T-helper 1 cell treated with Interleukin-12 subunit alpha and Interleukin-12 subunit beta and Interleukin-4 antibody, amounts not matched to agents 30 μg/mL and 1 μg/mL, for 36 hours (primary cell): Measurements from ENCODE around the gene KRTAP4-8.
"Not testable (repeated sequence)": the region's sequence is repeated elsewhere in the genome, so short reads cannot be mapped to it uniquely, and the experiment has no call there.

Experiments
- H3K27ac Mint-ChIP-seq: one replicate; pipeline ENCODE4 v1.8.0; 2021; ENCODE audit warnings: mild to moderate bottlenecking, mixed read lengths
- H3K27me3 Mint-ChIP-seq: one replicate; pipeline ENCODE4 v1.8.0; 2021; ENCODE audit warnings: low read depth, mixed read lengths
- H3K36me3 Mint-ChIP-seq: one replicate; pipeline ENCODE4 v1.8.0; 2021; ENCODE audit warnings: low read depth, mixed read lengths
- H3K4me1 Mint-ChIP-seq: one replicate; pipeline ENCODE4 v1.8.0; 2021; ENCODE audit warnings: low read depth, mixed read lengths
- H3K4me3 Mint-ChIP-seq: one replicate; pipeline ENCODE4 v1.8.0; 2021; ENCODE audit warnings: mild to moderate bottlenecking, moderate library complexity, mixed read lengths
- H3K9me3 Mint-ChIP-seq: one replicate; pipeline ENCODE4 v1.8.0; 2021; ENCODE audit warnings: mixed read lengths

The KRTAP4-8 gene

DNA sequence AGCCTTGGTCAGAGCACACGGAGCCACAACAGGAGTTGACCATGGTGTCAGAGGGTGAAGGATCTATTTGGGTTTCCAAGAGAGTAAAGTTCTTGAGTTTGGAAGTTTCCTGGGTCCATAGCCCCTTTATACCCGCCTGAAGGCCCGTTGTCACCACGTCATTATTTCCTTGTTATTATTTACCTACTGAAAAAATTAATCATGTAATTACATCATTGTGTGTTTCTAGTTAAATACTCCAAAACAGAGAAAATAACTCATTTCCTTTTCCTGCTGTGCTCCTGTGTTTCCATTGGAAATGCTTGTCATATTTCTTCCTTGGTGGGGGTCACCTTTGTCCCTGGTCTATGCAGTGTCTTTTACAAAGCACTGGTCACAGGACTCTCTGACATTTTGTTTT lies at the start of gene KRTAP4-8:
TSS of gene KRTAP4-8 (minus strand) at position 101 of the 400 bp plus-strand sequence. CDS start at position 43, 58 bp downstream.
- no peaks in the 10 kb centered on the region for H3K4me1 Mint-ChIP-seq
- H3K27ac Mint-ChIP-seq, result no peak within 1 kb of the TSS
- peaks cover 1% of the 10 kb centered on the region for H3K9me3 Mint-ChIP-seq
- no peaks in the 10 kb centered on the region for H3K36me3 Mint-ChIP-seq
- H3K27me3 Mint-ChIP-seq, result peaks cover 3% of the 10 kb centered on the region
- H3K4me3 Mint-ChIP-seq, result no peak within 1 kb of the TSS

DNA sequence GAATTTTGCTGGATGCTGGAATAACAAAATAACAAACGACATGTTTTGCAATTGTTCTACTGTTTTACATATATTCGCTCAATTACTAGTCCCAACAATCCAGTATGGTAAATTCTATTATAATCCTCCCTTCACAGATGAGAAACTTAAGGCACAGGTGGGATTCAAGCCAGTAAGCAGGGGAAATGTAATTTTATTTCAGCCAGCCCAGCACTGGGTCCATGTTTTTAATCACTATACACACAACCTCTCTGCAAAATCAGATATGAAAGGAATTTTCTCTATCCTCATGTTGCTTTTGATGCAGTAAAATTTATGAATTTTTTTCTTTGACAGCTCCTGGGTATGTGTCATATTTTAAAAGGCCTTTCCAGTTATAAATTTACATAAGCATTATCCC lies 47.3 kb upstream of the KRTAP4-8 start:
- H3K27me3 Mint-ChIP-seq, result peaks cover 4% of the 10 kb centered on the region
- H3K9me3 Mint-ChIP-seq, result peaks cover 23% of the 10 kb centered on the region
- H3K36me3 Mint-ChIP-seq, result no peaks in the 10 kb centered on the region
- H3K4me1 Mint-ChIP-seq, result no peaks in the 10 kb centered on the region
- H3K4me3 Mint-ChIP-seq, result no peak overlapping the region
- H3K27ac Mint-ChIP-seq, result no peak overlapping the region

DNA sequence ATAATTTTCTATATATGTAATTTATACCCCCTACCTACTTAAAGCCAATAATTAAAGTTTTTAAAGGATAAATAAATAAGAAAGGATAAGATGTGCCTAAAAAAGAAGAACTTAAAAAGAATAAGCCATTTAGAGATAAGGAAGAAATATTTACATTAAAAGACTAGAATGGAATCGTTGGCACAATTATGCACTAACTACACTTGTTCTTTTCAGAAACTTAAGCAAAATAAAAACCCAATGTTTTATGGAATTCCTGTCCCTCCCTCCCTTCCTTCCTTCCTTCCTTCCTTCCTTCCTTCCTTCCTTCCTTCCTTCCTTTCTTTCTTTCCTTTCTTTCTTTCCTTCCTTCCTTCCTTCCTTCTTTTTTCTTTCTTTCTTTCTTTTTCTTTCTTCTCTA lies 46.9 kb upstream of the KRTAP4-8 start:
- Mint-ChIP-seq H3K4me1 (no peaks in the 10 kb centered on the region), H3K27me3 (peaks cover 4% of the 10 kb centered on the region), H3K36me3 (no peaks in the 10 kb centered on the region), H3K9me3 (peaks cover 23% of the 10 kb centered on the region), H3K27ac (no peak overlapping the region), H3K4me3 (no peak overlapping the region)

DNA sequence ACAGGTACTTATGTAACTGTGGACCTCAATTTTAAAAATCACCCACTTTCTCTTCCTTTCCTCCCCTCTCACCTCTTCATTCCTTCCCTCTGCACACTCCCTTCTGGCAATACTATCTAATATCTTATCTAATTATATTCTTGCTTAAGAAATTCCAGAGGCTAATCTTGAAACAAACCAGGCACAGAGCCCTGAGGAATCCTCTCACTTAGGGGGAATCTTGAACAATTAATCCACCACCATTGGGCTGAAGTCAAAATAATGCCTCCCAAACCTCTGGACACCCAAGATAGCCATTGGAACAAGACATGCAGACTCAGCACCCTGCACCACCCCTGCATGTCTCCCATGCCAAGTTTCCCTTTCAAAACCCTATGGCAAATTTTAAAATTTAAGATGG lies 43.4 kb upstream of the KRTAP4-8 start:
- H3K9me3 Mint-ChIP-seq, result peaks cover 31% of the 10 kb centered on the region
- H3K27ac Mint-ChIP-seq, result no peak overlapping the region
- peaks cover 4% of the 10 kb centered on the region for H3K27me3 Mint-ChIP-seq
- peaks cover 2% of the 10 kb centered on the region for H3K36me3 Mint-ChIP-seq
- H3K4me3 Mint-ChIP-seq, result no peak overlapping the region
- no peaks in the 10 kb centered on the region for H3K4me1 Mint-ChIP-seq

DNA sequence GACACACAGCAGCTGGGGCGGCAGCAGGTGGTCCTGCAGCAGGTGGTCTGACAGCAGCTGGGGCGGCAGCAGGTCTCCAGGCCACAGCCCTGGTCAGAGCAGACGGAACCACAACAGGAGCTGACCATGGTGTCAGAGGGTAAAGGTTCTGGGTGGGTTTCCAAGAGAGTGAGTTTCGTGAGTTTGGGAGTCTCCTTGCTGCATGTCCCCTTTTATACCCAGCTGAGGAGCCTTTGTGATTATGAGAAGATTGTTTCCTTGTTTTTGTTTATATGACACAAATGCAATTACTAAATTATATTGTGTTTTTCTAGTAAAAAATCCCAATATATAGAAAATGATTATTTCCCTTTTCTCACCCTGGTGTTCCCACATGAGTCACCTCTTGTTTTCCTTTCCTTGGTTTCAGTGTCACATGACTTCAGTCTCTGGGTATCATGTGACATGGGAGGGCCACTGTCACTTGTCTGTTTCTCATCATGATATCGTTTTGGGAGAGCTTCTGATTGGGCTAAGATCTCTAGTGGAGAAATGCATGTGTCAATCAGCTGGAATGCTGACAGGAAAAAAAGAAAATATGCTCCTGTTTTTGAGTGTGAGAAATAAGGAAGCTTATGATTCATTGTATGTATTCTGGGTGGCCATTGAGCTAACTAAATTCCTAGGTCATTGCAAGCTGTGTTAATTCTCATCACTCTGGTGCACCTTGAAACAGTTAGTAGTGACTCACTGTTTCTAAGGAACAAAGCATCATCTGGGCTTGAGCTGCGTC lies 42.6 kb upstream of the KRTAP4-8 start, which contains the start of gene KRTAP4-6:
TSS of gene KRTAP4-6 (minus strand) at position 185 of the 772 bp plus-strand sequence. CDS start at position 128, 57 bp downstream.
- Mint-ChIP-seq H3K4me3 (no peak within 1 kb of the TSS), H3K9me3 (peaks cover 31% of the 10 kb centered on the region), H3K36me3 (peaks cover 2% of the 10 kb centered on the region), H3K4me1 (no peaks in the 10 kb centered on the region), H3K27ac (no peak within 1 kb of the TSS), H3K27me3 (peaks cover 4% of the 10 kb centered on the region)

DNA sequence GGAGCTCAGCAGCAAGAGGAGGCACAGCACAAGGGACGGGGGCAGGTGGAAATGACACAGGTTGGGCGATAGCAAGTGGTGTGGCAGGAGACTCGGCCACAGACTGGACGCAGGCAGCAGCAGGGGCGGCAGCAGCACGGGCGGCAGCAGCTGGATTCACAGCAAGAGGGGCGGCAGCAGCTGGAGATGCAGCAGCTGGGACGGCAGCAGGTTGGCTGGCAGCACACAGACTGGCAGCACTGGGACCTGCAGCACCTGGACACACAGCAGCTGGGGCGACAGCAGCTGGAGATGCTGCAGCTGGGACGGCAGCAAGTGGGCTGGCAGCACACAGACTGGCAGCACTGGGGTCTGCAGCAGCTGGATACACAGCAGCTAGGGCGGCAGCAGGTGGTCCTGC lies 41.9 kb upstream of the KRTAP4-8 start:
- H3K36me3 Mint-ChIP-seq, H3K27ac Mint-ChIP-seq, H3K4me1 Mint-ChIP-seq, H3K27me3 Mint-ChIP-seq, H3K4me3 Mint-ChIP-seq: not testable (repeated sequence)
- peaks cover 31% of the 10 kb centered on the region for H3K9me3 Mint-ChIP-seq

DNA sequence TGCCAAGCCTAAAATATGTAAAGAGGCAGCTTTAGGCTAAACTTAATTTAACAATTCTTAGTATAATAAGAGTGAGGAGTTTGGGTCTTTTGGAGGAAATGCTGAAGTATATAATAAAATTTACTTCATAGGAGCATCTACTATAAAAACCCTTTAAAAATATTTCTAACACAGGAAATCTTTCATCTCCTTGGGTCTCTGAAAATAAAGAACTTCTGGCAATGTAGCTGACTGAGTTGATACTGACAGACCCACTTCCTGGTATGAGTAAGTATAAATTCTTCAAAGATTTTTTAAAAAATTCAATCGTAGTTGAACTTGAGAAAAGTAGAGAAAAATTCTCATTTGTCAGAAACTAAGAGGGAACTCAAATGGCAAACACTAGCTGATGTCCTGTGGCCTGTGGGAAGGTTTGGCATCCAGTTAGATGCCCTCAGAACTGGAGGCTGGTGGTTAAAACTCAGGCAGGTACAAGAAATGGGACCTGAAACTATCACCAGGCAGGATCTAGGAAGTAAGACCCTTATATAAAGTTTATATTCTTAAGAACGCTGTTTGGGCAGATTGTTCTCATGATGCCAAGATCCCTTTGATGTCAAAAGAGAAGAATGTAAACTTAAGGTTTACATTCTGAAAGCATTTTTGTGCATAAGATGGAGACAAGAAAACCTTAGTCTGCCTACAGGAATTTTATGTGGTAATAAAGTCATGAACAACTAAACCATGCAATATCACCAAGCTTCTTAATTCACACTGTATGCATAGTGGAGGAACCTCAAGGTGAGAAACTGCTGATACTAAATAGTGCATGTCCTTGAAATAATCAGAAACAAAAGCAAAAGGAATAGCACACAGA lies 36.2 kb upstream of the KRTAP4-8 start:
- peaks cover 2% of the 10 kb centered on the region for H3K27me3 Mint-ChIP-seq
- H3K36me3 Mint-ChIP-seq, result no peaks in the 10 kb centered on the region
- H3K27ac Mint-ChIP-seq, result no peak overlapping the region
- peaks cover 4% of the 10 kb centered on the region for H3K9me3 Mint-ChIP-seq
- no peak overlapping the region for H3K4me3 Mint-ChIP-seq
- H3K4me1 Mint-ChIP-seq, result no peaks in the 10 kb centered on the region

DNA sequence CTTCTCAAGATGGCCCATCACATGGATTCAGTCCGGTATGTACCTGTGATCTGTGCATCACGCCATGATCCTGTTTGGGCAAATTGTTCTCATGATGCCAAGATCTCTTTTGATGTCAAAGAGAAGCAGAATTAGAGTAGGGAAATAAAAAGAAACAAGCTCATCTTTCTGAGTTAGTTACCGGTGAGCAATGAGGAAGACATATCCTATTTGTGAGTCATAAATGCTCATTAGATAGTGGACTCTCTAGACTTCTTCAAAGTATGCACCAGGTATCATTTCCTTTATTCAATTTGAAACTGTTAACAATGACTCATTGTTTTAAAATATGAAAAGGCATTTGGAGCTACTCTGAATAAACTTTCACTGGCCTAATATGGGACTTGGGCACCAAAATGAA lies 34.0 kb upstream of the KRTAP4-8 start:
- Mint-ChIP-seq H3K4me3 (no peak overlapping the region), H3K27me3 (peaks cover 5% of the 10 kb centered on the region), H3K4me1 (no peaks in the 10 kb centered on the region), H3K36me3 (no peaks in the 10 kb centered on the region), H3K27ac (no peak overlapping the region), H3K9me3 (no peaks in the 10 kb centered on the region)

DNA sequence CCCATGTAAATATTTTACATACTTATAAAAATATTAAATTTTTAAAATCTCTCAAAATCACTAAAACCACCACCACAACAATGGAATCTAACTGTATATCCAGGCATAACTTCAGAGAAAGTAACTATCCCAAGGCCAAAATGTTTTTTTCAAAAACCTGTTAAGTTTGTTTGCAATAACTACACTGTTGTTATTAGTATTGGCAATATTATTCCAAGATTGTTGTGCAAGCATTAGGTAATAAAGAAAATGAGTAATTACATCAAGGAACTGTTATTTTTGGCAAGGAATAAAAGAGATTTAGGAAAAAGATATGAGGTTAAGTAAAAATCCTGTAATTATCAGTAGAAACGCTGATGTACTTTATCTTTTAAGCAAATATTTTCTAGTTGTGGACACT lies 29.4 kb upstream of the KRTAP4-8 start:
- H3K36me3 Mint-ChIP-seq, result no peaks in the 10 kb centered on the region
- H3K27ac Mint-ChIP-seq, result no peak overlapping the region
- H3K27me3 Mint-ChIP-seq, result peaks cover 19% of the 10 kb centered on the region
- H3K4me1 Mint-ChIP-seq, result no peaks in the 10 kb centered on the region
- peaks cover 4% of the 10 kb centered on the region for H3K9me3 Mint-ChIP-seq
- H3K4me3 Mint-ChIP-seq, result no peak overlapping the region

DNA sequence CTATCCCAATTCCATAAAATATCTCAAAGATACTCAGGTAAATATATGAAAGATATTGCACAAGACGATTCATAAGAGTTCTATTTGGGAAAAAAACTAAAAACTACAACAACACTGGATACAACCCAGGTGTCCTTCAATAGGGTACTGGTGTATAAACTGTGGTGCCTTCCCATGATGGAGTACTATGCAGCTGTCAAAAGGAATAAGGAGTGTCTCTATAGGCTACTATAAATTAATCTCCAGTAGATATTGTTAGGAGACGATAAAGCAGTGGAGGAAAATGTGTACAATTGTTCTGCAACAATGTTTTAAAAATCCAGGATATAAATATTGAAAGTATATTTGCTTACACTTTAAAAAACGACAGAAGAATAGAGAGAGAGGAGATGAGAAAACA lies 28.5 kb upstream of the KRTAP4-8 start:
- H3K4me1 Mint-ChIP-seq, result no peaks in the 10 kb centered on the region
- no peak overlapping the region for H3K27ac Mint-ChIP-seq
- peaks cover 5% of the 10 kb centered on the region for H3K9me3 Mint-ChIP-seq
- H3K27me3 Mint-ChIP-seq, result peaks cover 19% of the 10 kb centered on the region
- no peaks in the 10 kb centered on the region for H3K36me3 Mint-ChIP-seq
- H3K4me3 Mint-ChIP-seq, result no peak overlapping the region

DNA sequence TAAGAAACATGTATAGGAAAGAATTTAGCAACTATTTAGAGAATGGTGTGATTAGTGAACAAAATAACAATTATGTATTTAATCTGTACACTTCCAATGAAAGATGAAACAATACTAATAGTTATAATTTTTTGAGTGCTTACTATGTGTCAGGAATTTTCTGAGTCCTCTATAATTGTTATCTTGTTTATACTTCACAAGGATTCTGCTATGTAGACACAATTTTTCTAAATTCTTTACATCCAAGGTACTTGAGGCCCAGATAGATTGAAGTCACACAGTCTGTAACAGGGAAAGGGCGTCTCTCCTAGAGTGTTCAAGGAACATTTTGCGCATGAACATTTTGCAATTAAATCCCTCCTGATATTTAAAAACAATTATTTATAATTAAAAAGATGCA lies 27.1 kb upstream of the KRTAP4-8 start:
- H3K36me3 Mint-ChIP-seq, result no peaks in the 10 kb centered on the region
- no peak overlapping the region for H3K4me3 Mint-ChIP-seq
- no peak overlapping the region for H3K27ac Mint-ChIP-seq
- H3K9me3 Mint-ChIP-seq, result peaks cover 9% of the 10 kb centered on the region
- H3K4me1 Mint-ChIP-seq, result no peaks in the 10 kb centered on the region
- H3K27me3 Mint-ChIP-seq, result peaks cover 19% of the 10 kb centered on the region

DNA sequence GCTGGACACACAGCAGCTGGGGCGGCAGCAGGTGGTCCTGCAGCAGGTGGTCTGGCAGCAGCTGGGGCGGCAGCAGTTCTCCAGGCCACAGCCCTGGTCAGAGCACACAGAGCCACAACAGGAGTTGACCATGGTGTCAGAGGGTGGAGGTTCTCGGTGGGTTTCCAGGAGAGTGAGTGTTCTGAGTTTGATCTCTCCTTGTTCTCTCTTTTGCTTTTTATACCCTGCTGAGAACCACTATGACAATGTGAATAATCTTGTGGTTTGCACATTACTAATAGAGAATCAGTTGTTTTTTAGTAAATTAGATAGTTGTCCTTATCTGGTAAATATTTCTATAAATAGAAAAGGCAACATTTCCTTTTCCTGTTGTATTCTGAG lies 26.0 kb upstream of the KRTAP4-8 start, which contains the start of gene KRTAP4-12:
TSS of gene KRTAP4-12 (minus strand) at position 192 of the 381 bp plus-strand sequence. CDS start at position 132, 60 bp downstream.
- not testable (repeated sequence) for H3K9me3 Mint-ChIP-seq, H3K4me1 Mint-ChIP-seq, H3K36me3 Mint-ChIP-seq, H3K27ac Mint-ChIP-seq, H3K4me3 Mint-ChIP-seq
- peaks cover 15% of the 10 kb centered on the region for H3K27me3 Mint-ChIP-seq

DNA sequence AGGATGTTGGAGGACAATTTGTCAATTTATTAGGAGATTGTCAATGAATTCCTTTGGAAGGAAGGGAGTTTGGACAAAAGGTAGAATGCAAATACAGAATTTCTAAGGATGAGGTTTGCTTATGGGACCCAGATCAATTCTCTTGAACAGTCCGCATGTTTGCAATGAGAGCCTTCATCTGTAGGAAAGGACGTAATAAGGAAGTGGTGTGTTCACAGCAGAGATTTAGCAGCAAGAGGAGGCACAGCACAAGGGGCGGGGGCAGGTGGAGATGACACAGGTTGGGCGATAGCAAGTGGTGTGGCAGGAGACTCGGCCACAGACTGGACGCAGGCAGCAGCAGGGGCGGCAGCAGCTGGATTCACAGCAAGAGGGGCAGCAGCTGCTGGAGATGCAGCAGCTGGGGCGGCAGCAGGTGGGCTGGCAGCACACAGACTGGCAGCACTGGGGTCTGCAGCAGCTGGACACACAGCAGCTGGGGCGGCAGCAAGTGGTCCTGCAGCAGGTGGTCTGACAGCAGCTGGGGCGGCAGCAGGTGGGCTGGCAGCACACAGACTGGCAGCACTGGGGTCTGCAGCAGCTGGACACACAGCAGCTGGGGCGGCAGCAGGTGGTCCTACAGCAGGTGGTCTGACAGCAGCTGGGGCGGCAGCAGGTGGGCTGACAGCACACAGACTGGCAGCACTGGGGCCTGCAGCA lies 25.5 kb upstream of the KRTAP4-8 start:
- H3K9me3 Mint-ChIP-seq, H3K4me3 Mint-ChIP-seq, H3K27ac Mint-ChIP-seq, H3K4me1 Mint-ChIP-seq, H3K36me3 Mint-ChIP-seq: not testable (repeated sequence)
- H3K27me3 Mint-ChIP-seq, result peaks cover 14% of the 10 kb centered on the region

DNA sequence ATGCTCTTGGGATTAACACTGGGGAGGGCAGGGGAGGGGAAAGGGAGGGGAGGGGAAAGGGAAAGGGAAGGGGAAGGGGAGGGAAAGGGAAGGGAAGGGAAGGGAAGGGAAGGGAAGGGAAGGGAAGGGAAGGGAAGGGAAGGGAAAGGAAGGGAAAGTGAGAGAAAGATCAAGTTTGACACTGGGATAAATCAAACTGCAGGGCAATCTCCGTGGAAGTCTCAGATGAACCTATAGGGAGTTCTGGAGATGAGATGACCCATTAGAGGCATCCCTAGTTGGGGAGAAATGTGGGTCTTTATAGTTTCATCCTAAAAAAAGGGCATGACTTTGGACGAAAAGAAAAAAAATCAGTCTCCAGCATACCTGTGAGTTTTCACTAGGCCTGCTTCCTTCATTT lies 23.8 kb upstream of the KRTAP4-8 start:
- Mint-ChIP-seq H3K27ac (no peak overlapping the region), H3K4me1 (no peaks in the 10 kb centered on the region), H3K36me3 (no peaks in the 10 kb centered on the region), H3K4me3 (no peak overlapping the region), H3K27me3 (peaks cover 19% of the 10 kb centered on the region), H3K9me3 (peaks cover 9% of the 10 kb centered on the region)
